ENCODE data around the gene SMIM27.

GRCh38 chr9:32551276-32552051 lies 663 bp upstream of the SMIM27 start:
- TF ChIP-seq CTCF (IDR thresholded peaks at IDR 0.05): no peak
- TF ChIP-seq EZH2 (IDR thresholded peaks at IDR 0.05; ENCODE audit: borderline replicate concordance, insufficient read depth, low read depth, low read length, poor library complexity, severe bottlenecking): no peak

All from B cell (primary cell).